ENCODE data around the gene SNRNP70. TPM values are rescaled to one million over a fixed set of nuclear protein-coding genes. Genes with fewer than 3 reads are reported as not detected.
"Not testable (repeated sequence)": the region's sequence is repeated elsewhere in the genome, so short reads cannot be mapped to it uniquely, and the experiment has no call there.

Gene SNRNP70
- total and polyA plus RNA-seq, 7 donors: 33.8 to 382 (median 167) TPM

GRCh38 chr19:49140951-49141350 is 55.7 kb downstream of the SNRNP70 start:
- no peak for DNase-seq
- Histone ChIP-seq H3K4me1 (peaks cover 0 to 19% (median 11%) of the 10 kb centered on the region in 4 donors), H3K4me3 (no peak overlapping the region), H3K27ac (no peak overlapping the region), H3K36me3 (no peaks in the 10 kb centered on the region), H3K27me3 (no peaks in the 10 kb centered on the region), H3K9me3 (no peaks in the 10 kb centered on the region)
- TF ChIP-seq POLR2AphosphoS5 (IDR thresholded peaks at IDR 0.05) (no peak), CTCF (IDR thresholded peaks at IDR 0.05) (no peak), POLR2A (IDR thresholded peaks at IDR 0.05) (no peak), EP300 (IDR thresholded peaks at IDR 0.05) (no peak)
- WGBS, 2 donors: 81 to 85% methylated on average over 7 of the region's 7 CpGs
- intact Hi-C loops (cut with DNase I): no loop called here

GRCh38 chr19:49141352-49141751 is 56.1 kb downstream of the SNRNP70 start:
- H3K36me3 ChIP-seq: no peaks in the 10 kb centered on the region
- H3K27me3 ChIP-seq: no peaks in the 10 kb centered on the region
- no peaks in the 10 kb centered on the region for H3K9me3 ChIP-seq
- DNase-seq: no peak
- no peak overlapping the region for H3K4me3 ChIP-seq
- H3K27ac ChIP-seq: no peak overlapping the region
- intact Hi-C loops (cut with DNase I): no loop called here
- TF ChIP-seq POLR2A (IDR thresholded peaks at IDR 0.05) (no peak), POLR2AphosphoS5 (IDR thresholded peaks at IDR 0.05) (no peak), CTCF (IDR thresholded peaks at IDR 0.05) (no peak), EP300 (IDR thresholded peaks at IDR 0.05) (no peak)
- peaks cover 0 to 23% (median 15%) of the 10 kb centered on the region in 4 donors for H3K4me1 ChIP-seq
- WGBS, 2 donors: 83 to 84% methylated on average over 6 of the region's 6 CpGs

GRCh38 chr19:49142866-49143335 is 57.6 kb downstream of the SNRNP70 start:
- DNase-seq: peak; percentile 95
- no peaks in the 10 kb centered on the region for H3K36me3 ChIP-seq
- no peaks in the 10 kb centered on the region for H3K27me3 ChIP-seq
- 1 to 4% methylated on average over 21 of the region's 21 CpGs for WGBS, 2 donors
- H3K27ac ChIP-seq: peak overlapping the region in 1 of 4 donors; percentile 50
- H3K9me3 ChIP-seq: no peaks in the 10 kb centered on the region
- TF ChIP-seq CTCF (IDR thresholded peaks at IDR 0.05) (no peak), POLR2AphosphoS5 (IDR thresholded peaks at IDR 0.05) (peak in 3 of 4 donors; percentile 37 to 73 (median 48))
- intact Hi-C loops (cut with DNase I): loop anchor here (2.0 kb wide), 1 partner anchor 28 kb away; the partner anchor contains the start of gene LIN7B
- H3K4me1 ChIP-seq: peaks cover 0 to 25% (median 17%) of the 10 kb centered on the region in 4 donors
- H3K4me3 ChIP-seq: peak overlapping the region; percentile 27 to 55 (median 46)

GRCh38 chr19:49145573-49146407 is 60.5 kb downstream of the SNRNP70 start:
- peak; percentile 83 for DNase-seq
- WGBS, 2 donors: 9% methylated on average over 30 of the region's 30 CpGs
- H3K9me3 ChIP-seq: no peaks in the 10 kb centered on the region
- TF ChIP-seq CTCF (IDR thresholded peaks at IDR 0.05) (peak; percentile 59 to 91 (median 73)), POLR2AphosphoS5 (IDR thresholded peaks at IDR 0.05) (no peak)
- peak overlapping the region in 2 of 4 donors; percentile 26 to 36 for H3K4me3 ChIP-seq
- intact Hi-C loops (cut with DNase I): loop anchor here (5.0 kb wide), 2 partner anchors 62 to 153 kb away; partner anchors contain the start of genes GYS1 and RUVBL2
- peak overlapping the region in 1 of 4 donors; percentile 10 for H3K27ac ChIP-seq
- peaks cover 0 to 47% (median 37%) of the 10 kb centered on the region in 4 donors for H3K4me1 ChIP-seq
- H3K27me3 ChIP-seq: peaks cover 0 to 2% (median 0%) of the 10 kb centered on the region in 3 donors
- no peaks in the 10 kb centered on the region for H3K36me3 ChIP-seq

GRCh38 chr19:49146408-49146770 is 61.1 kb downstream of the SNRNP70 start:
- intact Hi-C loops (cut with DNase I): loop anchor here (5.0 kb wide), 2 partner anchors 61 to 154 kb away; partner anchors contain the start of genes GYS1 and RUVBL2
- not testable (repeated sequence) for DNase-seq, H3K9me3 ChIP-seq, H3K27me3 ChIP-seq, H3K36me3 ChIP-seq
- Histone ChIP-seq H3K27ac (peak overlapping the region in 1 of 4 donors; percentile 10), H3K4me1 (peaks cover 0 to 53% (median 43%) of the 10 kb centered on the region in 4 donors), H3K4me3 (peak overlapping the region in 1 of 4 donors; percentile 36)
- WGBS, 2 donors: 33 to 50% methylated on average over 7 of the region's 7 CpGs
